GM18520 (cell line): Measurements from ENCODE around the gene NF1.
"Not testable (repeated sequence)": the region's sequence is repeated elsewhere in the genome, so short reads cannot be mapped to it uniquely, and the experiment has no call there.

Source experiments
- ATAC-seq: cut with Tn5 transposase; IDR thresholded peaks from one replicate; pipeline ENCODE4 v1.9.1; 2021; ENCODE audit not compliant: unreplicated experiment

The NF1 gene

DNA sequence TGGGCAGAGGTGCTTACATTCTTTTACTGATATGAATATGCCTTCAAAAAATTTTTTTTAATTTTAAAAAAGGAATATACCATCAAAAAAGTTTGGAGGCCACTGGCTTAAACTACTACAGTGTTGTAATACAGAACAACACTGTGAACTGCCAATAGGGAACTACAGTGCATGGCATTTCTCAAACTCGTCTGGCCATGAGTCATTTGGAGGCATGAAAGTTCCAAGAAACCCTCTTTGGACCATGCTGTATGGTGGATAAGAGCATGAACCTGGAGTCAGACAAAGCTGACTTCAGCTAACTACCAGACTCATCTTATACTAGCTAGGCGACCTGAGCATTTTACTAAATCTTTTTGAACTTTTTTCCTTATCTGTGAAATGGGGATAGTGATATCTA lies 9.2 kb upstream of the NF1 start:
- no peak for ATAC-seq

GRCh38 chr17:31089471-31089870 lies 5.3 kb upstream of the NF1 start:
- ATAC-seq = no peak

DNA sequence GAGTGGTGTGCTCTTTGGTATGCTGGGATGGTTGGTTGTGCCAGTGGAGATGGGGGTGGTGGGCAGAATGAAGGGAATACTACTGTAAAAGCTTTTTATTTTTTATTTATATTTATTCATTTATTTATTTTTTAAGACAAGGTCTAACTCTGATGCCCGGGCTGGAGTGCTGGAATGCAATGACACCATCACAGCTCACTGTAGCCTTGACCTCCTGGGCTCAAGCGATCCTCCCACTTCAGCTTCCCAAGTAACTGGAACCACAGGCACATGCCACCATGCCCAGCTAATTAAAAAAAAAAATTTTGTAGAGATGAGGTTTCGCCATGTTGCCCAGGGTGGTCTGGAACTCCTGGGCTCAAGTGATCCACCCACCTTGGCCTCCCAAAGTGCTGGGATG lies 4.1 kb upstream of the NF1 start:
- ATAC-seq = not testable (repeated sequence)

- ATAC-seq = no peak
Measured at GRCh38 chr17:31092475-31093064, 2.2 kb upstream of the NF1 start.

GRCh38 chr17:31093866-31094599 lies 744 bp upstream of the NF1 start:
- no peak for ATAC-seq

DNA sequence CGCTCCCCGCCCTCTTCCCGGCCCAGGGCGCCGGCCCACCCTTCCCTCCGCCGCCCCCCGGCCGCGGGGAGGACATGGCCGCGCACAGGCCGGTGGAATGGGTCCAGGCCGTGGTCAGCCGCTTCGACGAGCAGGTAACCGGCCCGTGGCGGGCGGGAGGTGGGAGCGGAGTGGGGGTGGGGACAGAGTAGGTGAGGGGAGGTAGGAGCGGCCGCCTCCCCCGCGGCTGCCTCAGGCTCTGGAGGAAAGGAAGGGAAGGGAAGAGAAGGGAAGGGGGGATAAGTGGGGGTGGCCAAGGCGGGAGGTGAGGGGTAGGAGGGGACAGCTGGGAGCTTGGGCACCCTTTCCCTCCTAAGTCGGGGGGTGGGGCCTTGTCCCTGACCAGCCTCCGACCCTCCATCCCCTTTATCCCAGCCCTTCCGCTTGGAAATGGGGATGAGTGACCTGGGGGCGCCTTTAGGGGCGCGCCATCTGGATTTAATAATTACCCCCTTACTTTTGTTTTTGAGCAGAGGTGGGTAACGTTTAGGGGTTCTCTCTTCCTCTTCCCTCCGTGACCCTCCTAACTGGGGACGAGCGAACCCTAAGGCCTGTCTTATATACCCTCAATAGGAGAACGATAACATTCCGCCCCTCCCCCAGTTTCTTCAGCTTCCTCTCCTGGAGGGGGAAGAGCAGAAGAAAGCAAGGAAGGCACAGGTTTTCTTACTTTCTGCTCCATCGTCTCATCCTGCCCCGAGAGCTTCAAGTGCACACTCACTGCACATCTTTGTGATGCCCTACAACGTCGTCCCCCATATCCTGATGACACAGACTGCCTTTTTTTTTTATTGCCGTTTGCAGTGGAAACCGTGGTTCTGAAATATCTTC lies 694 bp downstream of the NF1 start:
- ATAC-seq = no peak

DNA sequence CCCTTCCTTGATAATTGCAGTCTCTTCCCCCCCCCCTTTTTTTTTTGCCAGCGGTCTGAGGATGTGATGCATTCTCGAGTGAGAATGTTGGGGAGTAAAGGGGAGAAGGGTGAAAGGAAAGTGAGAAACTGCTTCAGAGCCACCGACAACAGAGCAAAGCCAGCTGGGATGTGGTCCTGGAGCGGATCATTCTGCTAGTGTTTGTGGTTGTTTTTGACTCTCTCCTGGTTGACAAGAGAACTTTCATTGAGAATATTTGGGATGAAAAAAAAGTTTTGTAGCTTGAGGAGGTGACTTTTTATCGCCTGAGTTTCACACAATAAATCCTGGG lies 1.3 kb downstream of the NF1 start:
- ATAC-seq = no peak

GRCh38 chr17:31099016-31099415 lies 4.2 kb downstream of the NF1 start:
- ATAC-seq = no peak

- ATAC-seq = no peak
Measured at GRCh38 chr17:31100840-31101459, 6.2 kb downstream of the NF1 start.

- ATAC-seq = no peak
Measured at GRCh38 chr17:31101943-31102342, 7.2 kb downstream of the NF1 start.

GRCh38 chr17:31105991-31106390 lies 11.2 kb downstream of the NF1 start:
- no peak for ATAC-seq

DNA sequence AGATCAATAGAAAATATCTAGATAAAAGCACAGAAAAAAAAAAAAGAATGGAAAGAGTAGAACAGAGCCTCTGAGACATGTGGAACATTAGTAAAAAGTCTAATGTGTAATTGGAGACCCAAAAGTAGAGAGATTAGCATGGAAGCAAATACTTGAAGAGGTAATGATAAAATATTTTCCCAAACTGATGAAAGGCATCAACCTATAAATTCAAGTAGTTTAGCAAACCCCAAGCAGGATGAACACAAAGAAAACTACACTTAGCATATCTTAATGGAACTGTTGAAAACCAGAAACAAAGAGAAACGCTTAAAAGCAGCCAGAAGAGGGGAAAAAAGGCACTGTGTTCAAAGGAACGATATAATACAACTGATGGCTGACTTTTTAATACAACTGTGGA lies 16.4 kb downstream of the NF1 start:
- ATAC-seq = no peak

DNA sequence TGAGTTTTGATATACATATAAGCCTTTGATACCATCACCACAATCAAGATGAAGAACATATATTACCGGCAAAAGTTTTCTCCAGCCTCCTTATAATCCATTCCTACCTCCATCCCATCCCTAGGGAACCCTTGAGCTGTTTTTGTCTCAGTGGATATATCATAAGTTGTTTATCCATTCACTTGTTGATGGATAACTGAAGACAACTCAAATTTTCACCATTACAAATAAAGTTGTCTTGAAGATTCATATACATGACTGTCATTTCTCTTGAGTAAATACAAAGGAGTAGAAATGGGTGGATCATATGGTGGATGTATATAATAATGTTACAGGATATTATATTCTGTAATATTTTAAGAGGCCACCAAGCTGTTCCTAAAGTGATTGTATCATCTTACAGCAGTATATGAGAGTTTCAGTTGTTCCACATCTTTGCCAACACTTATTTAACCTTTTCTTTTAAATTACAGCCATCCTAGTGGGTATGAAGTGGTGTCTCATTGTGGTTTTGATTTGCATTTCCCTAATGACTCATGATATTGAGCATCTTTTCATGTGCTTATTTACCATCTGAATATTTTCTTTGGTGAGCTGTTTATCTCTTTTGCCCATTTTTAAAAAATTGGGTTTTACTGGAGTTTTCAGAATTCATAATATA lies 17.4 kb downstream of the NF1 start:
- ATAC-seq = no peak

- ATAC-seq = not testable (repeated sequence)
Measured at GRCh38 chr17:31113368-31113767, 18.6 kb downstream of the NF1 start.

DNA sequence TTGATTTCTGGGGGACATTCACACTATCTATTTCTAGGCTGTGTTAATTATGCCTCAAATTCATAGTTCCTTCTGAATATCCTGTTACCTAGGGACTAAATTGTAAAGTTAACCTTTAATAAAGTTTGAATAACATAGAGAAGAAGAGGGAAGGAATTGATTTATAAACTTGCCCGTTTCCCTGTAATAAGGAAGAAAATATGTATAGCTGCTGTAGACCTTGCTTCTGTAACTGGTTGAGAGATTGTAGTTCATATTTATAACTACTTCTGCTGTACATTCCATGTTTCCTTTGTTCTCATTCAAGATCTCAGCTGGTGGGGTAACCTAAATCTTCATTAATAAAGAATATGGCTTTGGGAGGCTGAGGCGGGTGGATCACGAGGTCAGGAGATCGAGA lies 19.2 kb downstream of the NF1 start:
- ATAC-seq = no peak

DNA sequence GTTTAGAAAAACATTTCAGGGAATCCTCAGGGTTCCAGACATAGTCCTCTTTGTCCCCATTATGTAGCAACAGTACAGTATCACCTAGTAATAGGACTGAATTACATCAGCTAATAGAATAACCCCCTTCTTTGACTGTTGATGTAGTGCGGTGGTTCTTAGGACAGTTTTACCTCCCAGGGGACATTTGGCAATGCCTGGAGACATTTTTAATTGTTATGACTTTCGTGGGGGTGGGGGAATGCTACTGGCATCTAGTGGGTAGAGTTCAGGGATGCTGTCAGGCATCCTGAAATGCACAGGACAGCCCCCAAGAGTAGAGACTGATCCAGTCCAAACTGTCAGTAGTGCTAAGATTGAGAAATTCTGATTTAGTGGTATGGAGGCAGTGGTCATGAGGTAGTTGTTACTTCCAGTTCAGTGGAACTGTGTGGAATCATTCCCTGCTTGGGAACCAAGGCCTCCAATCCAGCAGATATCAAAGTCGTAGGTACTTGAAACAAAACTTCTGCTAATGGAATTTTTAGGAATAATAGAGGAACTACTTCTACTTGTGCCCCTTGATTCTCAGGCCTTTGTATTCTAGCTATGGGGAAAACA lies 20.3 kb downstream of the NF1 start:
- ATAC-seq = no peak

- no peak for ATAC-seq
Measured at GRCh38 chr17:31116167-31116566, 21.4 kb downstream of the NF1 start.

DNA sequence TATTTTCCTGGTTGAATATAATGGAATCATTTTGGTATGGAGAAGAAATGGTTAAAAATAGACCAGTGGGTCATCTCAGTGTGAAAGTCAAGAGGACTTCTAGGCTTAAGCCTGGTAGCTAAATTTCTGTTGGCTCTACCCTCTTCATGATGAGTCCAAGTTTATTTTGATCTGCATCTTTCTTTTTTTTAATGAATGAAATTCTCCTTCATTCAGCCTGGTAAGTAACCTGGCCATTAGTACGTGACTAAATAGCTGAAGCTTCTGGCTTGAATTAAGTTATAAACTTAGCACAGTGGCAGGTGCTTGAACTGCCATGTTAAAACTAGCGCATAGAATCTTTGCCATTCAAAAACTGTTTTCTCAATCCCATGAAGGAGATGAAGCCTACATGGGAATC lies 28.0 kb downstream of the NF1 start:
- no peak for ATAC-seq

GRCh38 chr17:31126318-31126717 lies 31.5 kb downstream of the NF1 start:
- ATAC-seq = no peak

DNA sequence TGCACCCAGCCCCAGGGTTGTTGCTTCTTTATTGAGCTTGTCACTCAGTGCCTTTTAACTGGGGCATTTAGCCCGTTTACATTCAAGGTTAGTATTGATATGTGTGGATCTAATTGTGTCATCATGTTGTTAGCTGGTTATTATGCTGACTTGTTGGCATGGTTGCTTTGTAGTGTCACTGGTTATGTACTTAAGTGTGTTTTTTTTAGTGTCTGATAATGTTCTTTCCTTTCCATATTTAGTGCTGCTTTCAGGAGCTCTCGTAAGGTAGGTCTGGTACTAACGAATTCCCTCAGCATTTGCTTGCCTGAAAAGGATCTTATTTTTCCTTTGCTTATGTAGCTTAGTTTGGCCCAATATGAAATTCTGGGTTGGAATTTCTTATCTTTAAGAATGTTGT lies 33.5 kb downstream of the NF1 start:
- ATAC-seq = no peak
